A673 (cell line): ENCODE measurements around the gene PRIM1.

ENCODE experiments used
- EZH2 ChIP-seq: fragments of 200-600 bp; sonication (generic); IDR thresholded peaks from 2 replicates; pipeline ENCODE4 v1.6.1; 2017; ENCODE audit warnings: borderline replicate concordance, low read depth, mild to moderate bottlenecking, mixed read lengths, antibody characterized with exemption, low read length; ENCODE audit not compliant: poor library complexity, severe bottlenecking
- TF ChIP-seq, protein P1 (sequence below): fragments of 300-800, 200-600 bp; sonication (generic); conservative IDR thresholded peaks from 2 replicates; pipeline ENCODE4 v1.5.1; 2017; ENCODE audit warnings: low read depth, mild to moderate bottlenecking, antibody characterized with exemption, low read length, moderate library complexity, mixed read lengths

DNA sequence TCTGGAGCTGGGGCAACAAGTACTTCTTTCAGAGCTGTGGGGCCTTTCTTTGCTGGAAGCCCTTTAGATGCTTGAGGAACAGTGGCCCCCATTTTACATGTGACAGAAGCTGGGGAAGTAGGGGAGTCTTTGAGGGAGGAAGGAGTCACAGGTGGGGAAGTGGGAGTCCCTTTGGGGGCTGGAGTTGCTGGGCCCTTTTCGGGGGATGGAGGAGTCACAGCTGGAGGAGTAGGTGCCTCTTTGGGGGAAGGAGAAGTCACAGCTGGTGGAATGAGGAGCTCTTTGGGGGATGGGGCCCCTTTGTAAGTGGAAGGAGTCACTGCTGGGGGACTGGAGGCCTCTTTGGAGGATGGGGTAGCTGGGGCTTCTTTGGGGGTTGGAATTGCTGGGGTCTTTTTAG lies 35.7 kb downstream of the PRIM1 start:
- TF ChIP-seq, protein P1, sequence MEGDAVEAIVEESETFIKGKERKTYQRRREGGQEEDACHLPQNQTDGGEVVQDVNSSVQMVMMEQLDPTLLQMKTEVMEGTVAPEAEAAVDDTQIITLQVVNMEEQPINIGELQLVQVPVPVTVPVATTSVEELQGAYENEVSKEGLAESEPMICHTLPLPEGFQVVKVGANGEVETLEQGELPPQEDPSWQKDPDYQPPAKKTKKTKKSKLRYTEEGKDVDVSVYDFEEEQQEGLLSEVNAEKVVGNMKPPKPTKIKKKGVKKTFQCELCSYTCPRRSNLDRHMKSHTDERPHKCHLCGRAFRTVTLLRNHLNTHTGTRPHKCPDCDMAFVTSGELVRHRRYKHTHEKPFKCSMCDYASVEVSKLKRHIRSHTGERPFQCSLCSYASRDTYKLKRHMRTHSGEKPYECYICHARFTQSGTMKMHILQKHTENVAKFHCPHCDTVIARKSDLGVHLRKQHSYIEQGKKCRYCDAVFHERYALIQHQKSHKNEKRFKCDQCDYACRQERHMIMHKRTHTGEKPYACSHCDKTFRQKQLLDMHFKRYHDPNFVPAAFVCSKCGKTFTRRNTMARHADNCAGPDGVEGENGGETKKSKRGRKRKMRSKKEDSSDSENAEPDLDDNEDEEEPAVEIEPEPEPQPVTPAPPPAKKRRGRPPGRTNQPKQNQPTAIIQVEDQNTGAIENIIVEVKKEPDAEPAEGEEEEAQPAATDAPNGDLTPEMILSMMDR, result no peak
- no peak for TF ChIP-seq EZH2
